NCI-H146 (cell line): ENCODE data around the gene ACYP2.
A peak's percentile ranks its signal among the peaks of the same experiment; 100 is the strongest.
"Not testable (repeated sequence)": the region's sequence is repeated elsewhere in the genome, so short reads cannot be mapped to it uniquely, and the experiment has no call there.

Experiments
- DNase-seq: peaks from one replicate; lab custom pipeline; 2025; lab: John Stamatoyannopoulos, UW

The ACYP2 gene

DNA sequence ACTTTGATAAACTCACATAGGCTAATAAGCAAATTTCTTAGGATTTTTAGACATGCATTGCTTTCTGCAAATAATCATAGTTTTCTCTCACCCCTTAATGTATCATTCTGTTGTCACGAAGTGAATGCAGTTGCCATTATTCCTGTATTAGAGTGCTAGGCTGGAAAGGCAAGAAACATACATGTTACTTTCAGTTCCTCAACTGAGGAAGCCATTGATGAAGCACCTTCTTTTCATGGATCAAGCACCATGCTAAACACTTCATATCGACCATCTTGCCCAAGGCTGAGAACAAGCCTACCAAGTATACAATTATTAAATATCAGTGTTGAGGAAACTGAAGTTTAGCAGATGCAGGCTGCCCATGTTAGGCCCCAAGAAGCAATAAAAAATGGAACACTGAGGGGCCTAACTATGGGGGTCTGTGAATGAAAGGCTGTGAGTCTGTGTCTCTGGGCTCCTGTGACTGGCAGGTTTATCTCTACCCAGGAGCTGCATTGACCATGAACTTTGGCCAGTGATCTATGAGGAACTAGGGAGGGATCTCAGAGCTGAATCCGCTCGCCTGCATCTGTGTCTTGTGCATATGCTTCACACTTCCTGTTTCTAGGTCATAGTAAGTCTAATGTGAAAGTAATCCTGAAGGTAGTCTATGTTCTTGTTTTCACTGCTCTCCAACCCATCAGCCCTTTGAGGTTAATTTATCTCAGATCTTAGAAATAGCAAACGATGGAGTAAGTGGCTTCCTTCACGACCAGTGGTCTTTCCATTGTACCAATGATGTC is 156.6 kb downstream of the ACYP2 start:
- no peak for DNase-seq

GRCh38 chr2:54274781-54275242 is 159.4 kb downstream of the ACYP2 start:
- no peak for DNase-seq

GRCh38 chr2:54275541-54275940 is 160.1 kb downstream of the ACYP2 start:
- no peak for DNase-seq

DNA sequence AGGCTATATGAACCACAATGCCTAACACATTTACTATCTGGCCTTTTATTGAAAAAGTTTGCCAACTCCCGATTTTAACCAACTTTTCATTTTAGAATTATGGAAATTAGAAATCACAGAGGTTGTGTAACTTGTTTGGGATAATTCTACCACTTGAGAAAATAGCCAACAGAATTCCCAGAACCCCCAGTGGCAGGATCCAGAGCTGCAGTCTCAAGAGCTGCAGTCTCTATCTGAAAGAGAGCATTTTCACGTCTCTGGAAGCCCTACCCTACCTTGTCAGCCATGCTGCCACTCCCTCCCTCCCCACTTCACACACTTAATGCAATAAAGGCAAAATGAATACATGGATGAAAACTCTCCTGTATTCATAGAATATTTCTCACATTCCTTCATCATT is 164.0 kb downstream of the ACYP2 start:
- DNase-seq = no peak

DNA sequence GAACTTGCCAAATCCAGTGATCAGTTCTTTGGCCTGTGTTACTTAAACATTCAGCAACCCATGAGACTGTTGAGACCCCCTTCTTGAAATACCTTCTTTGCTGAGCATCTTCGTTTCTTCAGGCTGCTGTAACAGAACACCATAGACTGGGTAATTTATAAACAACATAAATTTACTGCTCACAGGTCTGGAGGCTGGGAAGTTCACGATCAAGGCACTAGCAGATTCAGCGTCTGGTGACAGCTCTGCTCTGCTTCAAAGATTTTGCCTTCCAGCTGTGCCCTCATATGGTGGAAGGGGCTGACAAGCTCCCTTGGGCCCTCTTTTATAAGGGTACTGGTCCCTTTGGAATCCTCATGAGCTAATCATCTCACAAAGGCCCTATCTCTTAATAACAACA is 169.4 kb downstream of the ACYP2 start:
- DNase-seq = no peak

- DNase-seq = no peak
Measured at GRCh38 chr2:54285451-54285850, 170.0 kb downstream of the ACYP2 start.

- DNase-seq = no peak
Measured at GRCh38 chr2:54287532-54287931, 172.1 kb downstream of the ACYP2 start.

DNA sequence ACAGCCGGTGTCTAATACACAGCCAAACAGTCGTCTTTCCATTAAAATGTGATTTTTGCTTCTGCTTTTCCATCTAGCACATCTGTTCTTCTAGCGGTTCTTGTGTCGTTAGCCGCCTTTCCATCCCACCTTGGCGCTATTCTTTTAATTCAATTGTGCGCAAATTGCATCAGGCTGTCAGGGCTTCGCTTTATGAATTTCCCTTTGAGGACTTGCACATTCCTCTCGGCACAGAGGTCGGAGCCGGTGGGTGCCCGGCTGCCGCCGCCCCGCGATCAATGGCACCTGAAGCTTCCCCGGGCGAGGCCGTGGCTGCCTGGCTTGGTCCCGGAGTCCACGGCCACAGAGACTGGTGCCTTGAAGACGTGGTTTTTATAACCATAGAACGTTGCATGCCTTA is 174.5 kb downstream of the ACYP2 start:
- DNase-seq = peak; percentile 15

DNA sequence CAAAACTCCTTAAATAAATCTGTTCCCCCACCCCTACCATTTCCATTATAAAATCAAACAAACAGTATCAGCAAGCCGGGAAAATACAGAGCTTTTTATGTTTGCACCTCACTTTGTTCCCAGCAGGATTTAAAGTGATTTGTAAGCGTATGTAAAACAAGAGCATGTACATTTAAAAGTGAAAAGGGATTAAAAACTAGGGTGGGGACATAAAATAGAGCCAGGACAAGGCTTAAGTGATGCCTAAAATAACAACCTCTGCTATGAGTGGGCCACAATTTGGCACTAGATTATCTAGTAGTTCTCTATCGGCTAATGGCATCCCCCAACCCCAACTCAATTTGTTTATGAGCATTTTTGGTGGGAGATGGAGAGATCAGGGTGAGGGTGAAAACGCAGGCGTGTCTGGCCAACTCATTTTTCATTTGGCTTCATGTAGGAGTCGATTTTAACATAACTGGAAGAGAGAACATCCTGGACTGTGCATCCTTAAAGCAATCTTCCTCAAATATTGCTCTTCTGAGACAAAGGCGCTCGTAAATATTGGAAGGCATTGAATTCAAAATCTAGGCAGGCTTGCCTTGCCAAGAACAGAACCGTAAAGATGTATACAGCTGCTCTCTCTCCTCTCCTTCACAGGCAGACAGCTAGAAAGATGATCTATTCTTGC is 175.1 kb downstream of the ACYP2 start:
- DNase-seq = no peak

GRCh38 chr2:54294665-54295064 is 179.2 kb downstream of the ACYP2 start:
- not testable (repeated sequence) for DNase-seq

DNA sequence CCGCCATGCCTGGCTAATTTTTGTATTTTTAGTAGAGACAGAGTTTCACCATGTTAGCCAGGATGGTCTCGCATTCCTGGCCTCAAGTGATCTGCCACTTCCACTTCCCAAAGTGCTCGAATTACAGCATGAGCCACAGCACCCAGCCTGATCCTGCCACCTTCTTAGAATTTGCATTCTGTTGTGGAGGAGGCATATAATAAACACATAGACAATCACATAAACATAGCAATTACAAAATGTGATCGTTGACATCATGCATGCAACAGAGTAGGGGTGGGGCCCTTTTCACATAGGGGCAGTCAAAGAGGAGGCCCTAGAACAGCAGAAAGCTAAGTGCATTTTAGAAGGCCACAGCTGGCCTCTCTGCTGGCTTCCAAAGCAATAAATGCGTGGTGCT is 180.5 kb downstream of the ACYP2 start:
- DNase-seq = no peak

DNA sequence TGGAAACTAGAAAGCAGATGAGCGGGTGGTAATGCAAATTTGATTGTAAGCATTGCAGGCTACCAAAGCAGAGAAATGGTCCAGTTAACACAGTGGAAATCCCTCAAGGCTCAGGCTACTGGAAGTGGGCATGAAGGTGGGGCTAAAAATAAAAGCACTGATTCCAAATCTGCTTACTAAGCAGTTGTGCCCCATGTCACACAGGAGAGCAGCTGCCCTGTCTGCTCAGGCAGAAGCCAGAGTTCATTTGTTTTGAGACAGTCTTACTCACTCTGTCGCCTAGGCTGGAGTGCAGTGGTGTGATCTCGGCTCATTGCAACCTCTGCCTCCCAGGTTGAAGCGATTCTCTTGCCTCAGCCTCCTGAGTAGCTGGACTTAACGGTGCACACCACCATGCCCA is 183.1 kb downstream of the ACYP2 start:
- DNase-seq = no peak

DNA sequence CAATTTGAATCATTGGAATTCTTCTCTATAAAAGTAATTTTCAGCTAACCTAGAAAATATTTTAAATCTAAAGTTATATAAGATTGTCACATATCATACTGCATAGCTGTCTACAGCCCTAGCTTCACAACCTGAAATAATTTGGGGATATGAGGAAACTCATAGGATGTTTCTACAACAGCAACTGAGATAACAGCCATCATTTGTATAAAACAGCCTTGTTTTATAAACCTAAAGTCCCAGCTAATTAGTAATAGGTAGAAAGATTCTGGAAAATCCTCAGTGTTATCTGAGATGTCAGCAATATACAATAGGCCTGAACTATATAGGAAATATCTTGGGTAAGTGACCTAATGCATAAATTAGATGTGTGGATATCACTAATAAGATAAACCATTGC is 188.2 kb downstream of the ACYP2 start:
- no peak for DNase-seq

DNA sequence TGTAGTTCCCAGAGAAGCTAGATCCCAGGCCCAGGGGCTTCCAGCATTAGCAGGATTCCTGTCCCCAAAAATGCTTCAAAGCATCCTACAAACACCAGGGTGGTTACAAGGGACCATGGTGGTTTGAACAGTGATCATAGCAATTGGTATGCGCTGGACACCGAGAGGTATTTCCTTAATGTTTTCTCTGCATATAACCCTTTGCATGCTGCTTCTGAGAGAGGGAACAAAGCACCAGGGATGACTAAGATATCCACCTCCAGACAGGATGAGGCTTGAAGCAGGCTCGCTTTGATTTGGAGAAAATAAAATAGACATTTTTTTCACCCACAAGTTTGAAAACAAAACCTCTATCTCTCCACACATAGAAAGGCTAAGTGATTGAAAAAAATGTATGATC is 191.1 kb downstream of the ACYP2 start:
- DNase-seq = no peak

DNA sequence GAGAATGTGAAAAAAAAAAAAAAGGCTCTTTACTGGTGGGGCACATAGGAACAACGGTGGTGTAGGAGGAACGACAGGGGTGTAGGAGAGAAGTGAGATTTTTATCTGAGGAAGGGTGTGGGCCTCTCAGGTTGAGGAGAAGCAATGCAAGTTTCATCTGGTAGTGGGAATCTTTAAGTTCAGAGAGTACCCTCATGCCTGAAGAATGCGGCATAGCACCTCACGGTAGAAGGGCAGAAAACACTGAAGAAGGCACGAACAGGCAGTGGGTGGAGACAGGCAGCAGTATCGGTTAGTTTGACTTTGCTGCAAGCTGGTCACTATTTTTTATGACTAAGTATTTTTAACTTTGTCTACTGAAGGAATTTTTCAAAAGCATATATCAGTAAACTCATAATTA is 192.8 kb downstream of the ACYP2 start:
- no peak for DNase-seq

- no peak for DNase-seq
Measured at GRCh38 chr2:54308782-54309181, 193.4 kb downstream of the ACYP2 start.

GRCh38 chr2:54310311-54310710 is 194.9 kb downstream of the ACYP2 start:
- peak; percentile 5 for DNase-seq

DNA sequence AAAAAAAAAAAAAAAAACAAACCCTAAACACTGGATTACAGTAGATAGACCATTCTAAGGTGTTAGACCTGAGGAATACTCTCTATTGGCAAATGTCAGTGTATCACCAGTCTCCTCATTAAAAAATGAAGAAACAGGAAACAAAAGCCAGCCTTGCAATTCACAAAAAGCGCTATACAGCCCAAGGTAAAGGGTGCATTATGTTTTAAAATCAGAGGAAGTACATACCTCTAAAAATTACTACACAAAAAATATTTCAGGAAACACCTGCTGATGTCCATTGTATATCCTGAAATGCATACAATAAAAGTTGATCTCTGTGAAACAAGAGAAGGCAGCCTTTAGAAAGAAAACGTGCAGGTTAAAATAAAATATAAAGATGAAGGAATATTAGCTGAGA is 195.5 kb downstream of the ACYP2 start:
- DNase-seq = peak; percentile 44

GRCh38 chr2:54313147-54313546 is 197.7 kb downstream of the ACYP2 start:
- DNase-seq = no peak

DNA sequence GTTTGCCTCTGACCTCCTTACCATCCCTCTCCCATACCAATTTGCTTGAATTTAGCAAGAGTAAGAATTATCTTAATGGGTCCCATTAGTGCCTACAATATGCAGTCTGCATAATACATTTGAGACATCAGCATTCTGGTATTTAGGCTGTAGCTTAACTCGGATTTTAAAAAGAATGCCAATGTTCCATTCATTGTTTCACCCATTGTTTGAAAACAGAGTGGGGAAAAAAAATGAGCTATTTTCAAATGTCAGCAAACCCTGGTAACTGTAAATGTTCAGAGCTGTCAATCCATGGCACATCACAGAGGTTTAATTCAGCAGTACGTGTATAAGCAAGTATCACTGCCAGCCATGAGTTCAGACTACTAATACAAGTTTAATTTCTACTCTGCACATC is 202.6 kb downstream of the ACYP2 start:
- DNase-seq = no peak

DNA sequence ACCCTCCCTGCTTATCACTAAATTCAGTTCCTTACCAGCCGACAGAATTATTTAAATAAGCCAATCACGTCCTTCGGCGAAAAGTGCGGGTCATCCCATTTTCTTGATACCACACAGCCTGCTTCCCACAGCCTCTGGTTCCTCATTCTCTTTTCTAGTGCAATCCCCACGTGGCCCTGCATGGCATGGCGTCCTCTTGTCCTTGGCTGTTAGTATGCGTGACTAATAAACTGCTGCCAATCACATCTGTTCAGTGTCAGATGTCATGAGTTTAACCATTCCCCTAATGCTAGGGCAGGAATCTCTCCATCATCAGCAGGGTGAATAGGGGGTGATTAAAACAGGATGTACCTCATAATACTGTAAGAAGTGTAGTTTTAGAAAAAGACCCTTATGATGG is 203.4 kb downstream of the ACYP2 start:
- no peak for DNase-seq

GRCh38 chr2:54321047-54321446 is 205.6 kb downstream of the ACYP2 start:
- no peak for DNase-seq

- DNase-seq = not testable (repeated sequence)
Measured at GRCh38 chr2:54324517-54324916, 209.1 kb downstream of the ACYP2 start.

DNA sequence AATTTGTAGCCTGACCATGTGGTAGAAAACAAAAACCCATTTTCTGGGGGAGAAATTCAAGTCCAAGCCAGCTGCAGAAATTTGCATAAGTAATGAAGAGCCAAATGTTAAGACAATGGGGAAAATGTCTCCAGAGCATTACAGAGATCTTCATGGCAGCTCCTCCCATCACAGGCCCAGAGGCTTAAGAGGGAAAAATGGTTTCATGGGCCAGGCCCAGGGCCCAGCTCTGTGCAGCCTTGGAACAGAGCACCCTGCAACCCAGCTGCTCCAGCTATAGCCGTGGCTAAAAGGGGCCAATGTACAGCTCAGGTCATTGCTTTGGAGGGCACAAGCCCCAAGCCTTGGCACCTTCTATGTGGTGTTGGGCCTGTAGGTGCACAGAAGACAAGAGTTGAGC is 209.7 kb downstream of the ACYP2 start:
- no peak for DNase-seq
